OCI-LY1 (cell line): ENCODE measurements around the gene ZNF800.

ENCODE experiments used
- H2AFZ ChIP-seq: fragments of 200-600 bp; sonication (generic), shearing (Covaris generic); 2 replicates; pipeline ENCODE4 v1.6.0; 2014; ENCODE audit warnings: antibody characterized with exemption, mild to moderate bottlenecking, low read length
- H3F3A ChIP-seq: fragments of 200-600 bp; sonication (generic), shearing (Covaris generic); 2 replicates; pipeline ENCODE4 v1.6.0; 2014; ENCODE audit warnings: mild to moderate bottlenecking, antibody characterized with exemption, low read length, moderate library complexity; ENCODE audit not compliant: insufficient read depth
- H3K27ac ChIP-seq: fragments of 200-600 bp; sonication (generic); 2 replicates; pipeline ENCODE4 v1.5.1; 2014; ENCODE audit warnings: low read length, mixed run types, mild to moderate bottlenecking, low read depth; ENCODE audit not compliant: poor library complexity, severe bottlenecking
- H3K27me3 ChIP-seq: fragments of 200-600 bp; sonication (generic); 2 replicates; pipeline ENCODE4 v1.6.0; 2014; ENCODE audit warnings: antibody characterized with exemption, mild to moderate bottlenecking, low read length, moderate library complexity; ENCODE audit not compliant: insufficient read depth
- H3K36me3 ChIP-seq: fragments of 200-600 bp; sonication (generic); 2 replicates; pipeline ENCODE4 v1.6.1; 2014; ENCODE audit warnings: mild to moderate bottlenecking, antibody characterized with exemption, low read length, moderate library complexity, mixed read lengths; ENCODE audit not compliant: insufficient read depth
- H3K4me1 ChIP-seq: fragments of 200-600 bp; sonication (generic); 2 replicates; pipeline ENCODE4 v1.5.1; 2014; ENCODE audit warnings: mild to moderate bottlenecking, low read length, moderate library complexity; ENCODE audit not compliant: insufficient read depth, severe bottlenecking
- H3K4me2 ChIP-seq: fragments of 200-600 bp; sonication (generic), shearing (Covaris generic); 2 replicates; pipeline ENCODE4 v1.6.1; 2014; ENCODE audit warnings: low read length
- H3K4me3 ChIP-seq: fragments of 200-600 bp; sonication (generic); 2 replicates; pipeline ENCODE4 v1.5.1; 2014; ENCODE audit warnings: low read length, low read depth, mild to moderate bottlenecking, mixed read lengths; ENCODE audit not compliant: poor library complexity, severe bottlenecking
- H3K79me2 ChIP-seq: fragments of 200-600 bp; shearing (Covaris generic); 2 replicates; pipeline ENCODE4 v1.6.1; 2016; ENCODE audit warnings: mixed run types, low read length, mixed read lengths; ENCODE audit not compliant: insufficient read depth
- H3K9ac ChIP-seq: fragments of 200-600 bp; sonication (generic), shearing (Covaris generic); 2 replicates; pipeline ENCODE4 v1.6.1; 2014; ENCODE audit warnings: mild to moderate bottlenecking, low read length, mixed read lengths
- H3K9me2 ChIP-seq: fragments of 200-600 bp; sonication (generic), shearing (Covaris generic); 2 replicates; pipeline ENCODE4 v1.6.1; 2014; ENCODE audit warnings: low read depth, mild to moderate bottlenecking, low read length, mixed read lengths
- H3K9me3 ChIP-seq: fragments of 200-600 bp; shearing (Covaris generic); 2 replicates; pipeline ENCODE4 v1.6.1; 2014; ENCODE audit warnings: low read length, mixed read lengths
- H4K20me1 ChIP-seq: fragments of 200-600 bp; sonication (generic), shearing (Covaris generic); 2 replicates; pipeline ENCODE4 v1.6.0; 2016; ENCODE audit warnings: mild to moderate bottlenecking, low read length; ENCODE audit not compliant: insufficient read depth
- CTCF ChIP-seq: fragments of 200-600 bp; sonication (generic), shearing (Covaris generic); IDR thresholded peaks from 2 replicates; pipeline ENCODE4 v1.5.1; 2017; ENCODE audit warnings: mild to moderate bottlenecking, antibody characterized with exemption, low read length, moderate library complexity, mixed read lengths
- EZH2 ChIP-seq: fragments of 200-600 bp; sonication (generic), shearing (Covaris generic); IDR thresholded peaks from 2 replicates; pipeline ENCODE4 v1.8.0; 2017; ENCODE audit warnings: borderline replicate concordance, mixed run types, mild to moderate bottlenecking, antibody characterized with exemption, low read length, moderate library complexity, mixed read lengths

The ZNF800 gene

GRCh38 chr7:127362364-127363027 is 30.0 kb downstream of the ZNF800 start:
- no peaks in the 10 kb centered on the region for H3K9me2 ChIP-seq
- no peak for TF ChIP-seq EZH2
- no peak for TF ChIP-seq CTCF
- H3K27ac ChIP-seq: no peak overlapping the region
- 0 out of 2 replicates have a peak, but pooled peaks cover 4% of the 10 kb centered on the region for H3K79me2 ChIP-seq
- H3F3A ChIP-seq: no peaks in the 10 kb centered on the region
- no peak overlapping the region for H3K4me2 ChIP-seq
- H4K20me1 ChIP-seq: peaks cover 2% of the 10 kb centered on the region; the same call in 1 of the 2 replicates
- H3K4me3 ChIP-seq: no peak overlapping the region
- no peaks in the 10 kb centered on the region for H3K27me3 ChIP-seq
- no peak overlapping the region for H3K9ac ChIP-seq
- no peaks in the 10 kb centered on the region for H3K9me3 ChIP-seq
- H2AFZ ChIP-seq: no peak overlapping the region
- peaks cover 79% of the 10 kb centered on the region for H3K36me3 ChIP-seq
- H3K4me1 ChIP-seq: no peaks in the 10 kb centered on the region

GRCh38 chr7:127361736-127362135 is 30.8 kb downstream of the ZNF800 start:
- Histone ChIP-seq H4K20me1 (peaks cover 2% of the 10 kb centered on the region; the same call in 1 of the 2 replicates), H3K27ac (no peak overlapping the region), H3K4me3 (no peak overlapping the region), H3K9me3 (no peaks in the 10 kb centered on the region), H3K9me2 (no peaks in the 10 kb centered on the region), H3K4me1 (no peaks in the 10 kb centered on the region), H3K27me3 (no peaks in the 10 kb centered on the region), H3K79me2 (no peaks in the 10 kb centered on the region), H3K4me2 (no peak overlapping the region), H3K9ac (no peak overlapping the region), H3K36me3 (peaks cover 75% of the 10 kb centered on the region), H2AFZ (no peak overlapping the region), H3F3A (no peaks in the 10 kb centered on the region)
- TF ChIP-seq CTCF (no peak), EZH2 (no peak)

GRCh38 chr7:127359011-127359410 is 33.5 kb downstream of the ZNF800 start:
- Histone ChIP-seq H3K27ac (no peak overlapping the region), H3K36me3 (peaks cover 49% of the 10 kb centered on the region), H4K20me1 (no peaks in the 10 kb centered on the region), H2AFZ (no peak overlapping the region), H3K4me2 (no peak overlapping the region), H3K4me3 (no peak overlapping the region), H3K4me1 (no peaks in the 10 kb centered on the region), H3K27me3 (no peaks in the 10 kb centered on the region), H3F3A (no peaks in the 10 kb centered on the region), H3K9ac (no peak overlapping the region), H3K9me2 (no peaks in the 10 kb centered on the region), H3K9me3 (no peaks in the 10 kb centered on the region), H3K79me2 (no peaks in the 10 kb centered on the region)
- no peak for TF ChIP-seq EZH2
- TF ChIP-seq CTCF: no peak
